WTC11 (cell line): ENCODE results near the gene GTF3C2.

Experiments used
- CTCF ChIP-seq: fragments of 200-600 bp; IDR thresholded peaks from 2 replicates; pipeline ENCODE4 v1.8.0; 2022; ENCODE audit warnings: antibody characterized with exemption
- ESRRA ChIP-seq: sonication (generic); formaldehyde crosslinking; IDR thresholded peaks from 2 replicates; pipeline ENCODE4 v1.8.1; 2022; ENCODE audit warnings: mild to moderate bottlenecking, missing genetic modification reagents, borderline replicate concordance
- ZNF121 ChIP-seq: sonication (generic); formaldehyde crosslinking; IDR thresholded peaks from 2 replicates; pipeline ENCODE4 v1.8.0; 2023; ENCODE audit warnings: missing genetic modification reagents
- ZNF263 ChIP-seq: sonication (generic); formaldehyde crosslinking; IDR thresholded peaks from 2 replicates; pipeline ENCODE4 v1.8.1; 2022; ENCODE audit warnings: low read depth, mild to moderate bottlenecking, moderate library complexity, missing genetic modification reagents
- TF ChIP-seq, protein P1 (sequence below): sonication (generic); formaldehyde crosslinking; IDR thresholded peaks from 2 replicates; pipeline ENCODE4 v1.8.1; 2023; ENCODE audit warnings: mild to moderate bottlenecking, missing genetic modification reagents
- TF ChIP-seq, protein P2 (sequence below): sonication (generic); formaldehyde crosslinking; IDR thresholded peaks from 2 replicates; pipeline ENCODE4 v1.8.1; 2022; ENCODE audit warnings: low read depth, mild to moderate bottlenecking, moderate library complexity, missing genetic modification reagents, borderline replicate concordance

- TF ChIP-seq ESRRA (CRISPR knock-in tag): no peak
- no peak for TF ChIP-seq CTCF
- TF ChIP-seq, protein P1, sequence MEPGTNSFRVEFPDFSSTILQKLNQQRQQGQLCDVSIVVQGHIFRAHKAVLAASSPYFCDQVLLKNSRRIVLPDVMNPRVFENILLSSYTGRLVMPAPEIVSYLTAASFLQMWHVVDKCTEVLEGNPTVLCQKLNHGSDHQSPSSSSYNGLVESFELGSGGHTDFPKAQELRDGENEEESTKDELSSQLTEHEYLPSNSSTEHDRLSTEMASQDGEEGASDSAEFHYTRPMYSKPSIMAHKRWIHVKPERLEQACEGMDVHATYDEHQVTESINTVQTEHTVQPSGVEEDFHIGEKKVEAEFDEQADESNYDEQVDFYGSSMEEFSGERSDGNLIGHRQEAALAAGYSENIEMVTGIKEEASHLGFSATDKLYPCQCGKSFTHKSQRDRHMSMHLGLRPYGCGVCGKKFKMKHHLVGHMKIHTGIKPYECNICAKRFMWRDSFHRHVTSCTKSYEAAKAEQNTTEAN (CRISPR knock-in tag): no peak
- no peak for TF ChIP-seq ZNF121 (CRISPR knock-in tag)
- TF ChIP-seq ZNF263 (CRISPR knock-in tag): no peak
- TF ChIP-seq, protein P2, sequence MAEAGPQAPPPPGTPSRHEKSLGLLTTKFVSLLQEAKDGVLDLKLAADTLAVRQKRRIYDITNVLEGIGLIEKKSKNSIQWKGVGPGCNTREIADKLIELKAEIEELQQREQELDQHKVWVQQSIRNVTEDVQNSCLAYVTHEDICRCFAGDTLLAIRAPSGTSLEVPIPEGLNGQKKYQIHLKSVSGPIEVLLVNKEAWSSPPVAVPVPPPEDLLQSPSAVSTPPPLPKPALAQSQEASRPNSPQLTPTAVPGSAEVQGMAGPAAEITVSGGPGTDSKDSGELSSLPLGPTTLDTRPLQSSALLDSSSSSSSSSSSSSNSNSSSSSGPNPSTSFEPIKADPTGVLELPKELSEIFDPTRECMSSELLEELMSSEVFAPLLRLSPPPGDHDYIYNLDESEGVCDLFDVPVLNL: no peak
These were observed 78.6 kb downstream of the GTF3C2 start for GRCh38 chr2:27278010-27278409.
